B cell (primary cell): Measurements from ENCODE around the gene CD58. TPM values are rescaled to one million over a fixed set of nuclear protein-coding genes. Genes with fewer than 3 reads are reported as not detected.

Experiments
- ATAC-seq: fragments of 200-7000 bp; cut with Tn5 transposase; one replicate; pipeline ENCODE4 v1.10.0; 2021; ENCODE audit warnings: low read depth, mild to moderate bottlenecking, moderate number of reproducible peaks, moderate library complexity
- CTCF ChIA-PET: fragments of 350-600 bp; sonication (Branson Sonifier 250); formaldehyde crosslinking; loops from one replicate; lab custom pipeline; 2021; ENCODE audit warnings: antibody characterized with exemption, inconsistent platforms; lab: Charles Lee
- POLR2A ChIA-PET: fragments of 350-600 bp; sonication (Branson Sonifier 250); formaldehyde crosslinking; loops from one replicate; lab custom pipeline; 2021; ENCODE audit warnings: antibody characterized with exemption; lab: Charles Lee
- DNase-seq: peaks from one replicate; pipeline ENCODE4 v3.0.0; 2013
- H2AFZ ChIP-seq: 2 replicates; pipeline ENCODE4 v1.6.1; 2012; ENCODE audit warnings: mild to moderate bottlenecking, low read depth, low read length; ENCODE audit not compliant: insufficient read depth, poor library complexity, severe bottlenecking
- H3K27ac ChIP-seq, 2 donors: 1 replicate in 1 of 2; 2 replicates in 1 of 2; pipeline ENCODE4 v1.5.1; 2012 to 2013; ENCODE audit warnings: low read length in 2 of 2, mild to moderate bottlenecking in 2 of 2, moderate library complexity in 1 of 2
- H3K27me3 ChIP-seq, 4 experiments: fragments of 200-600 bp in 1 of 4; sonication (generic) in 1 of 4; replicated peaks in 1 of 4; 1 replicate in 2 of 4; 2 replicates in 2 of 4; pipeline versions ENCODE4 v1.6.1 to v1.7.0; 2013 to 2016; ENCODE audit warnings: low read length in 3 of 4, mild to moderate bottlenecking in 2 of 4, mixed read lengths in 1 of 4, moderate library complexity in 1 of 4; ENCODE audit not compliant: insufficient read depth in 4 of 4, control insufficient read depth in 3 of 4; ENCODE audit errors: control extremely low read depth in 1 of 4
- H3K36me3 ChIP-seq, 2 experiments: replicated peaks in 1 of 2; 1 replicate in 1 of 2; 2 replicates in 1 of 2; pipeline versions ENCODE4 v1.6.1 to v1.7.1; 2013; ENCODE audit warnings: low read length in 1 of 2; ENCODE audit not compliant: insufficient read depth in 2 of 2, control insufficient read depth in 1 of 2; ENCODE audit errors: control extremely low read depth in 1 of 2, extremely low read depth in 1 of 2
- H3K4me1 ChIP-seq, 2 donors: fragments of 200-600 bp in 1 of 2; sonication (generic) in 1 of 2; 1 replicate in 1 of 2; 2 replicates in 1 of 2; pipeline versions ENCODE4 v1.5.1 to v1.6.1; 2013 to 2017; ENCODE audit warnings: low read length in 2 of 2; ENCODE audit not compliant: control insufficient read depth in 2 of 2, insufficient read depth in 2 of 2
- H3K4me2 ChIP-seq: replicated peaks from 2 replicates; pipeline ENCODE3; 2012; ENCODE audit warnings: mild to moderate bottlenecking, low read depth, low read length; ENCODE audit not compliant: poor library complexity, severe bottlenecking
- H3K4me3 ChIP-seq, 5 experiments: fragments of 200-600 bp in 1 of 5; sonication (generic) in 1 of 5; 1 replicate in 3 of 5; 2 replicates in 2 of 5; pipeline versions ENCODE4 v1.5.1 to v1.7.0; 2011 to 2016; ENCODE audit warnings: low read length in 4 of 5, mild to moderate bottlenecking in 4 of 5, low read depth in 2 of 5, control low read depth in 1 of 5, moderate library complexity in 1 of 5; ENCODE audit not compliant: insufficient read depth in 1 of 5; ENCODE audit errors: control extremely low read depth in 1 of 5, extremely low read depth in 1 of 5
- H3K79me2 ChIP-seq: fragments of 200-600 bp; sonication (generic); one replicate; pipeline ENCODE4 v1.6.0; 2016; ENCODE audit warnings: low read length; ENCODE audit not compliant: control insufficient read depth, insufficient read depth
- H3K9ac ChIP-seq: fragments of 200-600 bp; sonication (generic); 2 replicates; pipeline ENCODE4 v1.6.1; 2017; ENCODE audit warnings: mild to moderate bottlenecking, low read length, moderate library complexity
- H3K9me3 ChIP-seq, 3 donors: one replicate each; pipeline versions ENCODE4 v1.6.1 to v1.7.1; 2013; ENCODE audit warnings: low read length in 2 of 3; ENCODE audit not compliant: control insufficient read depth in 2 of 3, insufficient read depth in 1 of 3; ENCODE audit errors: control extremely low read depth in 1 of 3
- H4K20me1 ChIP-seq: 2 replicates; pipeline ENCODE4 v1.6.0; 2012; ENCODE audit warnings: mild to moderate bottlenecking, low read length; ENCODE audit not compliant: insufficient read depth, control insufficient read depth, poor library complexity, severe bottlenecking
- H3K27ac Mint-ChIP-seq: one replicate; pipeline ENCODE4 v1.8.0; 2021; ENCODE audit warnings: mixed read lengths
- H3K27me3 Mint-ChIP-seq: one replicate; pipeline ENCODE4 v1.8.0; 2021; ENCODE audit warnings: mixed read lengths
- H3K4me1 Mint-ChIP-seq: one replicate; pipeline ENCODE4 v1.8.0; 2021; ENCODE audit warnings: mixed read lengths
- H3K4me3 Mint-ChIP-seq: one replicate; pipeline ENCODE4 v1.8.0; 2021; ENCODE audit warnings: mixed read lengths
- H3K9me3 Mint-ChIP-seq: one replicate; pipeline ENCODE4 v1.8.0; 2022; ENCODE audit warnings: mixed read lengths; ENCODE audit not compliant: insufficient read depth
- EZH2 ChIP-seq: IDR thresholded peaks from 2 replicates; pipeline ENCODE4 v1.6.1; 2012; ENCODE audit warnings: borderline replicate concordance, low read depth, mild to moderate bottlenecking, moderate library complexity, low read length; ENCODE audit not compliant: insufficient read depth, poor library complexity, severe bottlenecking
- WGBS: methylation state at CpG from one replicate; pipeline ENCODE4 v1.1.5; 2013; ENCODE audit warnings: missing lambda C conversion rate; ENCODE audit not compliant: insufficient coverage; 5-methylcytosine and 5-hydroxymethylcytosine counted together
- intact Hi-C: fragments of 100-400 bp; cut with micrococcal nuclease; formaldehyde crosslinking; loops from one replicate; pipeline ENCODE4 v1.10.0; 2022
- polyA plus RNA-seq: library from polyadenylated mRNA; depleted of rRNA; stranded (reverse); fragments of >200 nt; gene quantifications from 2 replicates; pipeline ENCODE4 v1.2.3, GENCODE V29; 2012
- total RNA-seq, 2 donors: library from RNA; stranded (reverse); fragments of 120-200 nt in 1 of 2; gene quantifications; 1 replicate in 1 of 2; 2 replicates in 1 of 2; pipeline versions ENCODE4 v1.2.3 to v1.2.4, GENCODE V29; 2013 to 2022
- TF ChIP-seq, protein P1 (sequence below): fragments of 200-600 bp; IDR thresholded peaks from one replicate; pipeline ENCODE4 v1.8.0; 2022; ENCODE audit warnings: antibody characterized with exemption, mild to moderate bottlenecking

Gene CD58
- total and polyA plus RNA-seq, 2 donors (not counting 1 experiment from before 2014, with no cell fraction given) = 12.3 to 47.6 TPM

DNA sequence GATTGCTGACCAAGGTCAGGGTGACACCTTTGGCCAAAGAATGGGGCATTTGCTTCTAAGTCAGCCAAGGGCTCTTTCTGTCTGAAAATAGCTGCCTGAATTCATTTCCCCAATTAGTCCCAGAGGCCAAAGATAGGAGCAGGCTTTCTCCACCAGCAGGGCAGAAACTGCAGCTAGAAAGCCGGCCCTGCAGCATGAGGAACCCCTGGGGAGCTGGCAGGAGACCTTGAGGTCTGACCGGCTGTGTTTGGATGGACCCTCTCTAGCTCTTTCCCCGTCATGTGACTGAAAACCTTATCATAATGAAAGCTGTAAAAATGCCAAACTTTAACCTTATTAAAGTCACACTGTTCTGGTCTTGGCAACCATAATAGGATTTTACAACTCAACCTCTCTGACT is 93.4 kb downstream of the CD58 start:
- Histone ChIP-seq H3K4me1 (no peaks in the 10 kb centered on the region), H3K4me2 (no peak overlapping the region), H3K36me3 (no peaks in the 10 kb centered on the region), H3K9ac (no peak overlapping the region), H3K27ac (no peak overlapping the region), H4K20me1 (no peaks in the 10 kb centered on the region), H3K9me3 (no peaks in the 10 kb centered on the region), H3K79me2 (no peaks in the 10 kb centered on the region), H3K4me3 (no peak overlapping the region), H3K27me3 (no peaks in the 10 kb centered on the region), H2AFZ (no peak overlapping the region)
- no peaks in the 10 kb centered on the region for H3K27me3 Mint-ChIP-seq
- TF ChIP-seq, protein P1, sequence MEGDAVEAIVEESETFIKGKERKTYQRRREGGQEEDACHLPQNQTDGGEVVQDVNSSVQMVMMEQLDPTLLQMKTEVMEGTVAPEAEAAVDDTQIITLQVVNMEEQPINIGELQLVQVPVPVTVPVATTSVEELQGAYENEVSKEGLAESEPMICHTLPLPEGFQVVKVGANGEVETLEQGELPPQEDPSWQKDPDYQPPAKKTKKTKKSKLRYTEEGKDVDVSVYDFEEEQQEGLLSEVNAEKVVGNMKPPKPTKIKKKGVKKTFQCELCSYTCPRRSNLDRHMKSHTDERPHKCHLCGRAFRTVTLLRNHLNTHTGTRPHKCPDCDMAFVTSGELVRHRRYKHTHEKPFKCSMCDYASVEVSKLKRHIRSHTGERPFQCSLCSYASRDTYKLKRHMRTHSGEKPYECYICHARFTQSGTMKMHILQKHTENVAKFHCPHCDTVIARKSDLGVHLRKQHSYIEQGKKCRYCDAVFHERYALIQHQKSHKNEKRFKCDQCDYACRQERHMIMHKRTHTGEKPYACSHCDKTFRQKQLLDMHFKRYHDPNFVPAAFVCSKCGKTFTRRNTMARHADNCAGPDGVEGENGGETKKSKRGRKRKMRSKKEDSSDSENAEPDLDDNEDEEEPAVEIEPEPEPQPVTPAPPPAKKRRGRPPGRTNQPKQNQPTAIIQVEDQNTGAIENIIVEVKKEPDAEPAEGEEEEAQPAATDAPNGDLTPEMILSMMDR = no peak
- no peak for TF ChIP-seq EZH2
- H3K4me3 Mint-ChIP-seq = no peak overlapping the region
- 76% methylated on average over 2 of the region's 3 CpGs for WGBS
- DNase-seq = no peak
- POLR2A ChIA-PET = no interaction called here
- intact Hi-C loops = no loop called here
- H3K4me1 Mint-ChIP-seq = no peaks in the 10 kb centered on the region
- no peak overlapping the region for H3K27ac Mint-ChIP-seq
- H3K9me3 Mint-ChIP-seq = no peaks in the 10 kb centered on the region
- CTCF ChIA-PET = interaction anchor here (0.9 to 5.8 kb wide), 3 partner anchors 8 to 338 kb away, joined by 3 to 36 read pairs (median 8); no protein-coding TSS in a partner anchor
- no peak for ATAC-seq

DNA sequence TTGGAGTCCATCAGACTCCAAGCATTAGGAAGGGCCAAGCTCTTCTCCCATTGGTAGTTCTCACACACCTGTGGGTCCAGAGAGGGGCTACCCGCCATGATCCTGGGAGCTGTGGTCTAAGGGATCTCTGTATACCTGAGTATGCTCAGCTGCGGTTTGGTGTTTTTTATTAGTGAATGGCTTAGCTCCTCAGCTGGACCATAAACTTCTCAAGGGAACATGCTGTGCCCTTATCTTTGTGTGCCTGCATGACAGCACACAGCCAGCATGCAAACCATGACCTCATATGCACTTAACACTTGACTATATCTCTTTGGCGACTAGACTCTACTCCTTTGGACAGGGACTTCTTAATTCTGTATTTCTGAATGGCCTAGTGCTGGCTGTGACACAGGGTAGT is 94.5 kb downstream of the CD58 start:
- Histone ChIP-seq H3K4me1 (no peaks in the 10 kb centered on the region), H3K27me3 (no peaks in the 10 kb centered on the region), H4K20me1 (no peaks in the 10 kb centered on the region), H3K36me3 (no peaks in the 10 kb centered on the region), H3K4me2 (no peak overlapping the region), H3K9ac (no peak overlapping the region), H3K79me2 (no peaks in the 10 kb centered on the region), H2AFZ (no peak overlapping the region), H3K27ac (no peak overlapping the region), H3K9me3 (no peaks in the 10 kb centered on the region), H3K4me3 (no peak overlapping the region)
- ATAC-seq = no peak
- WGBS = 80% methylated on average over 1 of the region's 3 CpGs
- intact Hi-C loops = no loop called here
- Mint-ChIP-seq H3K9me3 (no peaks in the 10 kb centered on the region), H3K4me1 (no peaks in the 10 kb centered on the region), H3K27ac (no peak overlapping the region), H3K27me3 (no peaks in the 10 kb centered on the region), H3K4me3 (no peak overlapping the region)
- CTCF ChIA-PET = interaction anchor here (1.5 to 5.8 kb wide), 2 partner anchors 9 to 99 kb away, joined by 3 to 36 read pairs; no protein-coding TSS in a partner anchor
- DNase-seq = no peak
- POLR2A ChIA-PET = no interaction called here
- TF ChIP-seq, protein P1 = no peak
- TF ChIP-seq EZH2 = no peak
